Activated naive CD8-positive, alpha-beta T cell treated with anti-CD3 and anti-CD28 coated beads, Interleukin-2, amount 50 U/mL, for 24 hours (primary cell): ENCODE data around the gene PSMC2.

Experiments
- ATAC-seq: fragments of 150-1000 bp; cut with Tn5 transposase; one replicate; pipeline ENCODE4 v1.10.0; 2021
- DNase-seq: peaks from one replicate; pipeline ENCODE4 v3.0.0; 2021
- H3K27ac Mint-ChIP-seq: one replicate; pipeline ENCODE4 v1.8.0; 2021; ENCODE audit warnings: mild to moderate bottlenecking, mixed read lengths
- H3K27me3 Mint-ChIP-seq: one replicate; pipeline ENCODE4 v1.8.0; 2021; ENCODE audit warnings: mixed read lengths
- H3K36me3 Mint-ChIP-seq: one replicate; pipeline ENCODE4 v1.8.0; 2021; ENCODE audit warnings: low read depth, mixed read lengths
- H3K4me1 Mint-ChIP-seq: one replicate; pipeline ENCODE4 v1.8.0; 2021; ENCODE audit warnings: mixed read lengths
- H3K4me3 Mint-ChIP-seq: one replicate; pipeline ENCODE4 v1.8.0; 2021; ENCODE audit warnings: mild to moderate bottlenecking, moderate library complexity, mixed read lengths
- H3K9me3 Mint-ChIP-seq: one replicate; pipeline ENCODE4 v1.8.0; 2021; ENCODE audit warnings: mixed read lengths

PSMC2 gene

DNA sequence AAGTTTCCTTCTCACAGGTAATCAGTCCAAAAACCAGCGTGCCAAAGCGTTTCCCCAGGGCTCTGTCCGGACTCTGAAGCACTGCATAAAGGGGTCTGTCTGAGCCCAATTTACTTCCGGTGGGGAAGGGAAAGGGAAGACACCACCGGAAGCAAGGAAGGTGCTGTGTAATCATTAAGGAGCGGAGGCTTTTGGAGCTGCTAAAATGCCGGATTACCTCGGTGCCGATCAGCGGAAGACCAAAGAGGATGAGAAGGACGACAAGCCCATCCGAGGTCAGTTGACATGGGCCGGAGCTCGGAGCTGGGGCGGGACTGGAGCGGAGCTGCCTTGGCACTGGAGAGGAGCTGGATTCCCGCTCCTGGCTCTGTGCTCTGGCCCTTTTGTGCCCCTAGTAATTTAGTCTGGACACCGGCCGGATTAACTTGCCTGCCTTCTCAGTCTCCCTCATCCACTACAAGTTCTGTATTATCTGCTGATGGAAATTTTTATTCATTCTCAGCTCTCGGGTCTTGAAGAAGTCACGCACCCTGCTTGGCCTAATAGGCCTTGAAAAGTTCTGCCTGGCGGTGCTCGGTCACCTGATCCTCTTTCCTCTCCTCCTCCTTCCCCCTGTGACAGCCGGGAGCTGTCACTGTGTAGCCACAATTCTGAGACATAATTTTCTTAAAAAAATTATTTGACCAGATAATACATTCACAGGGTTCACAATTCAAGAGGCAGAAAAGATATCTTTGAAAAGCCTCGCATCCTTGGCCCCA is at the start of gene PSMC2:
TSS of gene PSMC2 (plus strand) at position 137 of the 761 bp plus-strand sequence. CDS start at position 206, 69 bp downstream.
- ATAC-seq (peak; percentile 78), DNase-seq (peak; percentile 79)
- Mint-ChIP-seq H3K27ac (peak within 1 kb of the TSS; percentile 99), H3K27me3 (no peaks in the 10 kb centered on the region), H3K4me1 (peaks cover 64% of the 10 kb centered on the region), H3K36me3 (peaks cover 33% of the 10 kb centered on the region), H3K4me3 (peak within 1 kb of the TSS; percentile 100), H3K9me3 (no peaks in the 10 kb centered on the region)

DNA sequence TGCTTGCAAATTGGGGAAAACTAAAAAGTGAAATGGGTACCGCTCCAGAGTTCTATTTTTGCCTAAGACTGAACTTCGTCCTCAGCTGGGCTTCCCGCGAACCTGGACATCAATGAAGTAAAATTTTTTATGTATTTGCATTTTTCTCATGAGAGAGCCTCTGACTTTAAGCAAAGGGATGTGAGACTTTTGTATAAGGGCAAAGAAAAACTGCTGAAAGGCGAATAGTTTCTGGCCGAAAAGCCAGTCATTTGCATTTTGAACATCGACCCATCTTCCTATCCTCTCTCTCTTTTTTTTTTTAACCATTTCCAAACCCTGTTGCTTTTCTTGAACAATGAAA is 49.6 kb upstream of the PSMC2 start:
- Mint-ChIP-seq H3K36me3 (peaks cover 25% of the 10 kb centered on the region), H3K4me3 (peak overlapping the region; percentile 93), H3K4me1 (peaks cover 36% of the 10 kb centered on the region), H3K9me3 (no peaks in the 10 kb centered on the region), H3K27me3 (no peaks in the 10 kb centered on the region), H3K27ac (peak overlapping the region; percentile 84)
- DNase-seq (no peak), ATAC-seq (no peak)

- Mint-ChIP-seq H3K4me1 (peaks cover 49% of the 10 kb centered on the region), H3K4me3 (no peak overlapping the region), H3K36me3 (peaks cover 38% of the 10 kb centered on the region), H3K27ac (no peak overlapping the region), H3K27me3 (no peaks in the 10 kb centered on the region), H3K9me3 (no peaks in the 10 kb centered on the region)
- no peak for DNase-seq
- ATAC-seq = no peak
Measured at GRCh38 chr7:103299660-103300059, 47.8 kb upstream of the PSMC2 start.

DNA sequence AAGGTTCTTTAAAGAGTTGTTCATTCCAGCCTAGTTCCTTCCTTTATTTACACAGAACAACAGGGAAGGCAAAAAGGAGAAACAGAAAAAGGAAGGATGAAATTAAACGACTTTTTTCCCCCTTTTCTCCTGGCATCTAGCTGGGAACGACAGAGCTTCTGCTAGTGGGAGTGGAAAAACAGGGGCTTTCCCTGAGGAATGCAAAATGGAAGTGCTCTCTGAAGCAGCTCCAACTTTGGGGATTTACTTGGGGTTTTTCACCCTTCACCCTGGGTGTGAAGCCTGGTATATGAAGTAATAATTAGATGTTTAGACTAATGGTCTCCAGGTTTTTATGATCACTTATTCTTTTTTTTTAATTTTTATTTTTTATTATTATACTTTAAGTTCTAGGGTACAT is 46.0 kb upstream of the PSMC2 start:
- Mint-ChIP-seq H3K4me1 (peaks cover 54% of the 10 kb centered on the region), H3K27ac (no peak overlapping the region), H3K9me3 (no peaks in the 10 kb centered on the region), H3K27me3 (no peaks in the 10 kb centered on the region), H3K4me3 (no peak overlapping the region), H3K36me3 (peaks cover 48% of the 10 kb centered on the region)
- ATAC-seq (no peak), DNase-seq (no peak)

DNA sequence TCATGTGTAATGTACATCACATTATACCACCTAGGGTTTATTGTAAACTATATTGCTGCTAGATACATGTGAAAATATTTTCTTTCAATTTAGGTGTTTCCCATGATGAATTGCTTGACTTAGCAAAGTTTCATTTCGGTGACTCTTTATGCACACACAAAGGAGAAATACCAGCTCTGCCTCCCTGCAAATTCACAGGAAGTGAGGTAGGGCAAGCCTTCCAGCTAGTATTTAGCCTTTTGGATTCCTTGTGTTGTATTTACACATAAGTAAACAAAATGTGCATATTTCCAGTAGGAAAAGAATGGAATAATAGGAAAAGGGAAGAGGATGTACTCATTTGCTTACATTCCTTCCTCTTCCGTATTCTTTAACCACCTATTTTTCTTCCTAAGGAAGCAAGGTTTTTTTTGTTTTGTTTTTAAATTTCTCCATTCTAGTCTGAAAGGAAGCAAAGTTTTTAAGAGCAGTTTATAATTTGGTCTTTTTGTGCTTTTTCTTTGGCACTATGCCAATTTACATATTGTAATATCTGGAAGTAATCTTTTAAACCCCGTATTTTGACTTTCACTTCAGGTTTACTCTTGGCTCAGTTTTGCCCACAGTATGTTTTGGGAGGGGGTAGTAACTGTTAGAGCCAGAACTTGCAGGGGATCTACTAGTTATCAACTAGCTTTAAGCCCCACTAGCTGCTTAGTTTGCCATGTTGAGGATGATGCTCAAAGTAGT is 39.8 kb upstream of the PSMC2 start:
- ATAC-seq (no peak), DNase-seq (no peak)
- Mint-ChIP-seq H3K27me3 (no peaks in the 10 kb centered on the region), H3K36me3 (peaks cover 73% of the 10 kb centered on the region), H3K9me3 (no peaks in the 10 kb centered on the region), H3K4me1 (peaks cover 27% of the 10 kb centered on the region), H3K4me3 (no peak overlapping the region), H3K27ac (no peak overlapping the region)

- H3K36me3 Mint-ChIP-seq = peaks cover 82% of the 10 kb centered on the region
Measured at GRCh38 chr7:103314852-103315251, 32.6 kb upstream of the PSMC2 start.

GRCh38 chr7:103316380-103316941 is 31.0 kb upstream of the PSMC2 start:
- Mint-ChIP-seq H3K27me3 (no peaks in the 10 kb centered on the region), H3K36me3 (peaks cover 74% of the 10 kb centered on the region), H3K27ac (peak overlapping the region; percentile 21), H3K9me3 (no peaks in the 10 kb centered on the region), H3K4me1 (no peaks in the 10 kb centered on the region), H3K4me3 (no peak overlapping the region)
- DNase-seq (no peak), ATAC-seq (no peak)

More at GRCh38 chr7:103314852-103315251, 32.6 kb upstream of the PSMC2 start:
- Mint-ChIP-seq H3K4me3 (no peak overlapping the region), H3K9me3 (no peaks in the 10 kb centered on the region), H3K27ac (peak overlapping the region; percentile 23), H3K4me1 (no peaks in the 10 kb centered on the region), H3K27me3 (no peaks in the 10 kb centered on the region)
- DNase-seq = no peak
- no peak for ATAC-seq

DNA sequence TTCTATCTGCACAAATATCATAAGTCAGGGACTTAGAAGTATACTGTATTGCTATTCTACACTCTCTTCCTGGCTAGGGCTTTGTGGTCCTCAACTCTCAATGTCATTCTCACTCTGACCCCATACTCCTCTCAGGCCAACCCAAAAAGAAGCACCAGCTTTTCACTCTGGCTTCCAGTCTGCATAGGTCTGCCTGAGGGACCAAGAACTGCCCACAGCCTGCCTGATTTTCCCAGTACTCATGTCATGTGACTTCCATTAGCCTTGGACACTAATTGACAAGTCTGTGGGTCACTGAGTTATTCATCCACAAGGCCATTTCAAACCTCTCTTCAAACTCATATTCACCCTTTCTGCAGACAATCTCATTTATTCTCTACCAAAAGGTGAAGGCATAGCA is 30.4 kb upstream of the PSMC2 start:
- DNase-seq = no peak
- Mint-ChIP-seq H3K36me3 (peaks cover 71% of the 10 kb centered on the region), H3K27me3 (no peaks in the 10 kb centered on the region), H3K4me3 (no peak overlapping the region), H3K4me1 (peaks cover 2% of the 10 kb centered on the region), H3K9me3 (no peaks in the 10 kb centered on the region), H3K27ac (peak overlapping the region; percentile 21)
- peak; percentile 28 for ATAC-seq

GRCh38 chr7:103325744-103326143 is 21.7 kb upstream of the PSMC2 start:
- Mint-ChIP-seq H3K4me1 (peaks cover 22% of the 10 kb centered on the region), H3K27me3 (no peaks in the 10 kb centered on the region), H3K27ac (peak overlapping the region; percentile 82), H3K36me3 (peaks cover 40% of the 10 kb centered on the region), H3K4me3 (no peak overlapping the region), H3K9me3 (no peaks in the 10 kb centered on the region)
- ATAC-seq (peak; percentile 97), DNase-seq (no peak)

- H3K27me3 Mint-ChIP-seq = no peaks in the 10 kb centered on the region
- no peak overlapping the region for H3K4me3 Mint-ChIP-seq
- H3K4me1 Mint-ChIP-seq = peaks cover 21% of the 10 kb centered on the region
- no peaks in the 10 kb centered on the region for H3K9me3 Mint-ChIP-seq
- H3K36me3 Mint-ChIP-seq = peaks cover 57% of the 10 kb centered on the region
- ATAC-seq (no peak), DNase-seq (no peak)
- no peak overlapping the region for H3K27ac Mint-ChIP-seq
Measured at GRCh38 chr7:103336761-103337160, 10.7 kb upstream of the PSMC2 start.

DNA sequence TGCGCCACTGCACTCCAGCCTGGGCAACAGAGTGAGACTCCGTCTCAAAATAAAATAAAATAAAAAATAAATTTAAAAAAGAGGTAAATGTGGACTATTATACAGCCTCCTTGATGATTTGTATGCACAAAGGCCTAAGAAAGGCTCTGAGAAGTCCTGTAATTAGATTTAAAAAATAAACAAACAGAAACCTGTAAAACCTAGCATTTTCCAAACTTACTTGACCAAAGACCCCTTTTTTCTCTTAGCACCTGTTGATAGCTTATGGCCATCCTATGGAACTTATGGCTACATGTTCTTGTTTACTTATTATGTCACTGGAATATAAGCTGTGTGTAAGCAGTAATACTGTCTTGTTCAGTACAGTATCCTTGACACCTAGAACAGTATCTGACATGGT is 8.6 kb upstream of the PSMC2 start:
- Mint-ChIP-seq H3K27me3 (no peaks in the 10 kb centered on the region), H3K4me1 (peaks cover 35% of the 10 kb centered on the region), H3K27ac (peak overlapping the region; percentile 14), H3K4me3 (no peak overlapping the region), H3K9me3 (no peaks in the 10 kb centered on the region), H3K36me3 (peaks cover 57% of the 10 kb centered on the region)
- DNase-seq (no peak), ATAC-seq (no peak)

DNA sequence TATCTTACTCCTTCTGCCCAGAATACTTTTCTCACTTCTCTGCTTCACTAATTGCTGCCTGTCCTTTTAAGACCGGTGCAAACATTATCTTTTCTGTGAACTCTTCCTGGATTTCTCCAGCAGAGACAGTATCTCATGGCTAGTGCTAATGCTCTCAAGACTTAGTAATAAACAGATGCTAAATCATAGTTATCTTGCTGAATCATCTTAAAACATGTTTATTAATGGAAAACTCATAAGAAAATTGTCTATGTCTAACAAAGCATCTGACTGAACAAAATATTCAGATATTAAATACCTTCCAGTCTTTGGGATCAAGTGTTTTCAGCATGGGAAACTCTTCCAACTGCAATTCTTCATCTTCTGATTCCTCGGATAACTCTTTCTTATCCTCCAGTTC is 6.0 kb upstream of the PSMC2 start:
- no peak for DNase-seq
- Mint-ChIP-seq H3K9me3 (no peaks in the 10 kb centered on the region), H3K4me3 (peak overlapping the region; percentile 94), H3K27ac (peak overlapping the region; percentile 62), H3K4me1 (peaks cover 50% of the 10 kb centered on the region), H3K36me3 (peaks cover 55% of the 10 kb centered on the region), H3K27me3 (no peaks in the 10 kb centered on the region)
- ATAC-seq = no peak

GRCh38 chr7:103343332-103343731 is 4.1 kb upstream of the PSMC2 start:
- H3K4me1 Mint-ChIP-seq = peaks cover 63% of the 10 kb centered on the region
- peak overlapping the region; percentile 94 for H3K4me3 Mint-ChIP-seq
- peaks cover 46% of the 10 kb centered on the region for H3K36me3 Mint-ChIP-seq
- ATAC-seq (no peak), DNase-seq (no peak)
- H3K9me3 Mint-ChIP-seq = no peaks in the 10 kb centered on the region
- H3K27me3 Mint-ChIP-seq = no peaks in the 10 kb centered on the region
- H3K27ac Mint-ChIP-seq = peak overlapping the region; percentile 97

- DNase-seq (peak; percentile 34), ATAC-seq (peak; percentile 20)
- Mint-ChIP-seq H3K27me3 (no peaks in the 10 kb centered on the region), H3K9me3 (no peaks in the 10 kb centered on the region), H3K4me1 (peaks cover 67% of the 10 kb centered on the region), H3K4me3 (peak overlapping the region; percentile 94), H3K36me3 (peaks cover 45% of the 10 kb centered on the region), H3K27ac (peak overlapping the region; percentile 97)
Measured at GRCh38 chr7:103343758-103344452, 3.5 kb upstream of the PSMC2 start.
